VCaP (cell line): ENCODE measurements around the gene TLX2.

Source experiments
- H3K27ac ChIP-seq: fragments of 450-650 bp; 2 replicates; pipeline ENCODE4 v1.5.1; 2017
- TF ChIP-seq, protein P1 (sequence below): fragments of 450-650 bp; conservative IDR thresholded peaks from 2 replicates; pipeline ENCODE4 v1.5.1; 2017; ENCODE audit warnings: mild to moderate bottlenecking, moderate library complexity

The TLX2 gene

GRCh38 chr2:74534411-74534810 lies 20.2 kb downstream of the TLX2 start:
- no peak overlapping the region for H3K27ac ChIP-seq

GRCh38 chr2:74535440-74535965 lies 21.3 kb downstream of the TLX2 start:
- no peak overlapping the region for H3K27ac ChIP-seq
- TF ChIP-seq, protein P1, sequence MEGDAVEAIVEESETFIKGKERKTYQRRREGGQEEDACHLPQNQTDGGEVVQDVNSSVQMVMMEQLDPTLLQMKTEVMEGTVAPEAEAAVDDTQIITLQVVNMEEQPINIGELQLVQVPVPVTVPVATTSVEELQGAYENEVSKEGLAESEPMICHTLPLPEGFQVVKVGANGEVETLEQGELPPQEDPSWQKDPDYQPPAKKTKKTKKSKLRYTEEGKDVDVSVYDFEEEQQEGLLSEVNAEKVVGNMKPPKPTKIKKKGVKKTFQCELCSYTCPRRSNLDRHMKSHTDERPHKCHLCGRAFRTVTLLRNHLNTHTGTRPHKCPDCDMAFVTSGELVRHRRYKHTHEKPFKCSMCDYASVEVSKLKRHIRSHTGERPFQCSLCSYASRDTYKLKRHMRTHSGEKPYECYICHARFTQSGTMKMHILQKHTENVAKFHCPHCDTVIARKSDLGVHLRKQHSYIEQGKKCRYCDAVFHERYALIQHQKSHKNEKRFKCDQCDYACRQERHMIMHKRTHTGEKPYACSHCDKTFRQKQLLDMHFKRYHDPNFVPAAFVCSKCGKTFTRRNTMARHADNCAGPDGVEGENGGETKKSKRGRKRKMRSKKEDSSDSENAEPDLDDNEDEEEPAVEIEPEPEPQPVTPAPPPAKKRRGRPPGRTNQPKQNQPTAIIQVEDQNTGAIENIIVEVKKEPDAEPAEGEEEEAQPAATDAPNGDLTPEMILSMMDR, result no peak

More at GRCh38 chr2:74534411-74534810, 20.2 kb downstream of the TLX2 start:
- TF ChIP-seq, protein P1, result no peak

DNA sequence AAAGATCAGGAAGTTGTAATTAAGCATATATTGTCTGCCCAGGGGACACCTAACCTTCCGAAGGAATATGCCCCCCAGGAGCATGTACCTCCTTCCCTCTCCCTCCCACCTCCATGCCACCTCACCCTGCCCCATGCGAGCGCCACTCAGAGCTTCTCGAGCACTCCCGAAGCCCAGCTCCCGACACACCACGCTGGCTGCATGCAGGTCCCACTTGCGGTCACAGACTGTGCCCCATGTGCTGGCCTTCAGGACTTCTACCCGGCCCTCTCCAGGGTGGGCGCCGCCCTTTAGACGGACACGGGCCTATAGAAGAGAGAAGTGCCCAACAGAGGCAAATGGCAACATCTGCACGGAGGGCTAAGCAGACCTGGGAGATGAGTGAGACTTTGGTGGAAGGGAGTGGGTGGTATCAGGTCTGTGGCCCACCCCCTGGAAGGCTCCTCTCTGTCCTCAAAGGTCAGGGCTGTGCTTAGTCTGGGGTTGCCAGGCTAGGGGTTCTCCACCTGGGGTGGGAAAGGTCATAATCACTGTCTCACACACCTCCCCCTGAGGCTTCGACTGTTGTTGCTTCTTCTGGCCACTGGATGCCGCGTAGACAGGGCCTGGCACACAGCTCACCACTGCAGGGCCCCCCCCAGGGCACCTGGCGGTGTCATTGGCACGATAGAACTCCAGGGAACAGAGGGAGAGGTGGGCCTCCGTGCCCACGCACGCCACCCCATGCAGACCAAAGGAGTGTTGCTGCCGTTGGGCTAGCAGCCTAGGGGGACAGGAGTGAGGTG lies 22.1 kb downstream of the TLX2 start:
- H3K27ac ChIP-seq, result no peak overlapping the region
- TF ChIP-seq, protein P1, result no peak

DNA sequence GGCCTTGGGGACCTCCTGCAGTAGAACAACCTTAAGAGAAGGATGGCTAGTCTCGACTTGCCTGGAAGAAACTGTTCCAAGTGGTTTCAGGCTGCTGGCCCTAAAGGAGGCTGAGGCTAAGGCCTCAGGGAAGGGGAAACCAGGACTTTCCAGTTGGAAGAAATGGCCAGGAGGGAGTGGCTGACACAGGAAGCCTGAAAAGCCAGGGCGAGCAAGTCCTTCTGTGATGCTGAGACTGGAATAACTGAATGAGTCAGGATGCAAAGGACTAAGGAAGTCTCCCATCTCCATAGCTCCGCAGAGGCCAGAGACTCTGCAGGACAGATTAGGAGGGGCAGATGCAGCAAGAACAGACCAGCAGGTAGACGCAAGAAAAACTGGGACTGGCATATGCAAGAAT lies 22.9 kb downstream of the TLX2 start:
- TF ChIP-seq, protein P1, result no peak

DNA sequence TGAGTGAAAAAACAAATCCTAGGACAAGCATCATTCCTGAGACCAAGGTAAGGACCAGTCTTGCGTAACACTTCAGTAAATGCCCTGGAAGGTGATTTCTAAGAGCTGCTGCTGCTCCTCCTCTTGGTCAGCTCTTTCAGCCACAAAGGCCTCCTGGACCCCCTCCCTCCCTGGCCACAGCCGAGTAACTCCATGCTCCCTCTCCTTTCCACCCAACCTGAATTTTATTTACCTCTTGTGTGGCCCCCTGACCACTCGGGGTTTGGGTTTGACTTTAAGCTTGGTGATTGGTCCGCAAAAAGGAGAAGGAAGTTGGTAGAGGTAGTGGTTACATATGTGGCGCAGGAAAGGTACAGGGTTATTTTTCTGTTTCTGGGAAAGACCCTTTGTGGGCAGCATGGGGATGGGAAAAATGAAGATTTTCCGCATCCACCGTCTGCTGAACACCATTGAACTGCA lies 24.7 kb downstream of the TLX2 start:
- TF ChIP-seq, protein P1, result no peak
- no peak overlapping the region for H3K27ac ChIP-seq

More for the DNA sequence above, 22.9 kb downstream of the TLX2 start:
- no peak overlapping the region for H3K27ac ChIP-seq

- TF ChIP-seq, protein P1, result no peak
- H3K27ac ChIP-seq, result no peak overlapping the region
Measured at GRCh38 chr2:74540291-74540690, 26.0 kb downstream of the TLX2 start.

- TF ChIP-seq, protein P1, result no peak
- H3K27ac ChIP-seq, result no peak overlapping the region
Measured at GRCh38 chr2:74542978-74543377, 28.7 kb downstream of the TLX2 start.
